ENCODE results near the gene PAFAH1B2.
"Not testable (repeated sequence)": the region's sequence is repeated elsewhere in the genome, so short reads cannot be mapped to it uniquely, and the experiment has no call there.

The PAFAH1B2 gene, protein sequence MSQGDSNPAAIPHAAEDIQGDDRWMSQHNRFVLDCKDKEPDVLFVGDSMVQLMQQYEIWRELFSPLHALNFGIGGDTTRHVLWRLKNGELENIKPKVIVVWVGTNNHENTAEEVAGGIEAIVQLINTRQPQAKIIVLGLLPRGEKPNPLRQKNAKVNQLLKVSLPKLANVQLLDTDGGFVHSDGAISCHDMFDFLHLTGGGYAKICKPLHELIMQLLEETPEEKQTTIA

DNA sequence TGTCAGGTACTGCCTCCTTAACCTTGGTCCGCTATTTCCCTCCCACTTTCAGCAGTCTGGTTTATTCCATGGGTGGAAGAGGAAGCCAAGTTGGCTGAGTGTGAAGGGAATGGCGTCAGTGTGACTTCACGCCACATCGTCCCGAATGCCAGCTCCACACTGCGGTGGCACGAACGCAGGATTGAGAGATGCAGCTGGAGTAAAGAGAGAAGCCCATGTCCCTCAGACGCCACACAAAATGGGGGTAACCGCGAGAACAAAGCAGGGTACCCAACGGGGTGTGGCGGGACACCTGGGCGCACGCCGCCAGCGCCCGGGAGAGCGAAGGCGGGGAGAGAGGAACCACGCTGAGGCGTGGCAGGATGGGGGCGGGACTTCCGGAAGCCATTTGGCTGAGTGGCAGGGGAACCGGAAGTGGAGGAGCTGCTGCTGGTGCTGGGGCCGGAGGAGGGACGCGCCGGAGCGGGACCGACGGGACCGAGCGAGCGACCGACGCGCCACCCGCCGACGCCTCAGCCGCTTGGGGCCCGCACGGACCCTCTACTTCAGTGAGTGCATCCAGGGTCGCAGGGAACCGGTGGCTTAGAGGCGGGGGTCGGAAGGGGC lies at the start of gene PAFAH1B2:
Gene PAFAH1B2, plus strand, starts transcription at position 417 of the 606 bp plus-strand sequence. CDS start 8,161 bp downstream, outside the sequence.
- DNase-seq, result peak; percentile 92

DNA sequence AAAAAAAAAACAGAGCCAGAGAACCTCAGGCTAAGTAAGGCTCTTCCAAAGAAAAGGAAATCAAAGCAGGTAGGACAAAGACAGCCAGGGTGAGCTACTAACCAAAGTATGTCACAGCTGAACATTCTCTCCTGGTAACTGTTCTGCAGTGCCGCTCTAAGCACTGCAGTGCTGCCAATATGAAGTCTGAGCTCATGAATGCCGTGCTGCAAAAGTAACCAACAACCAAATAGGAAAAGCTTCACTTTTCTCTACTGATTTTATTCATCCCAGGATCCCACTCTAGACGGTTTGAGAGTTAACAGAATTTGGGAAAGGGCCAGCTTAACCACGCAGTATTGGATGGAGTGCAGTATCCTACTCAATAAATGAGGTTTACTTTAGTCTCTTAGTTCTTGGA lies 49.3 kb upstream of the PAFAH1B2 start:
- no peak for DNase-seq

DNA sequence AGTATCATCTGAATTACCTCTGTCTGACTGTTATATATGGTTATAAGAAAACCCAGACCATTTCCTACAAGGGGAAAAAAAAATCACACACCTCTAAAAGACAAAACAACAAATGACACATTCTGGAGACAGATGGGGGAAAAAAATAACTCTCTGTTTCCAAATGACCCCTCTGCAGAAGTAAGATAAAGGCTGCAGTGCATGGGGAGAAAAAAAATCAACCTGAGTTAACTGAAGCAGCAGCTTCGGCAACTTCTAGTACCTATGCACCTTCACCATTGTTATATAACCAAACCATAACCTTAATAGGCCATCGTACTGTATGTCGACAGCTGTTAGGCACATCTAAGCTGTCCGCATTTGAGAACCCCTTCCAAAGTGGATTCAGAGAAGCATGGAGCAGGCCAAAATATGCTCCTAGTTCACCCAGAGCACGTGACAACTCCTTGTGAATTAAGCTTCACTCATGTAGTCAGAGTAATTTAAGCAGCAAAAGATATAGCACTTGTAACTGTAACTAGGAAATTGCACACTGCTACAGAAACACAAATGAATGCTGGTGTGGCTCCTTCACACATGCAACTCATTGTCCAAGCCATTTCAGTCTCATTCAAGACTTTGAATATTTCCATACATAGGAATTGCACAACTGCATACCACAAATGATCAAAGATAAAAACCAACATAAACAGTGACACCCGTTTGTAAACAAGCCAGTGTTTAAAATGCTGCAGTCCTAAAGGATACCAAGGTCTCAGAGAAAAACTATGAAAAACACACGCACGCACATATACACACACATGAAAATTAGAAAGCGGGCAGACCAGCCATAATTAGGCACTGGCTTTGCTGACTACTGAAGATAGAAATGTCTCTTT lies 48.6 kb upstream of the PAFAH1B2 start:
- DNase-seq, result peak; percentile 25

DNA sequence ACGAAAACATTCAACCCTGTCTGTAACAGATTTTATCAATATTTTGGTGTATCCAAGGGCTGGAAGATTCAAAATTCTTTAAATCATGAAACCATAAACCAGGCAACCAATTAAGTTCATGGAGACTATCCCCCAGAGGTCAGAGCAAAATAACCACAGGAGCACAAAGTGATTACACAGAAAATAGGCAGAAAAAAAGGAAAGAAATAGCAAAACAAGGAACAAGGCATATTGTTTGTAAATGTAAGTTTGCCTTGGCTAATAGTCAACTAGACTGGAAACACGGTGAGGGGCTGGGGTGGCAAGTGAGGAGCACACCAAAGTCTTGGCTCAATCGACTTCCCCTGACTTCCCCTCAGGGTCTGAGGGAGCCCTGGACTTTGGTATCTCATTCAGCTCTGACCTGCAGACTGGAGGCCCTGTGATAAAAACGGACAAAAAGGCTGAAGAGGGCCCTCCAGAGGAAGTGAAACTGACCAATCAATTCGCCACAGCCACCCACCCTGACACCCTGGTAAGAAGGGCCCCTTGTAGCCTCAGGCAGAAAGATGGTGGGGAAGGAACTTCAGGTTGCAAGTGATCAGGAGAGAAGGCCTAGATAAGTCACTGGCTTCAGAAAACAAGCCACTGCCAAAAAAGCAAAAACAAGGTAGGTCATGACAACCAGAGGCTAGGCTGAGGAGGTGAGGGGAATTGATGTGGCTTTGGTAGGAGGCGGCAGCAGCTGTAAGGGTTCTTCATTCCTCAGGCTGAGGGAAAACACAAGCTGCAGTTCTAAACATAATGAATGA lies 47.7 kb upstream of the PAFAH1B2 start:
- DNase-seq, result peak; percentile 92

DNA sequence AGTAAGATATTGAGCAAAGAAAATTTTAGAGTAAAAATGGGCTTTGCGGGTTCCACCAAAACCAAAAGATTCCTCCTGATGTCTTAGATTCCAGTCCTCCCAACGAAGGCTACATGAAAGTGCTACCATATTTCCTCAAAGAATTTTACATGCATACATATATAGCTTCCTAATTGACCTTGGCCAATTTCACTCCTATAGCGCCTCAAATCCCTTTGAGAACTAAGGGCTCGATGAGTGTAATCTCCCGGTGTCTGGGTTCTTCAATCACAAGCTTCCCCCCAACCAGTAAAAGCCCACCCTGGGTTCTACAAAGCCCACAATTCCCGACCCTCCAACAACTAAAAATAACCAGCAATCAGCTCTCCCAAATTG lies 47.1 kb upstream of the PAFAH1B2 start:
- no peak for DNase-seq

DNA sequence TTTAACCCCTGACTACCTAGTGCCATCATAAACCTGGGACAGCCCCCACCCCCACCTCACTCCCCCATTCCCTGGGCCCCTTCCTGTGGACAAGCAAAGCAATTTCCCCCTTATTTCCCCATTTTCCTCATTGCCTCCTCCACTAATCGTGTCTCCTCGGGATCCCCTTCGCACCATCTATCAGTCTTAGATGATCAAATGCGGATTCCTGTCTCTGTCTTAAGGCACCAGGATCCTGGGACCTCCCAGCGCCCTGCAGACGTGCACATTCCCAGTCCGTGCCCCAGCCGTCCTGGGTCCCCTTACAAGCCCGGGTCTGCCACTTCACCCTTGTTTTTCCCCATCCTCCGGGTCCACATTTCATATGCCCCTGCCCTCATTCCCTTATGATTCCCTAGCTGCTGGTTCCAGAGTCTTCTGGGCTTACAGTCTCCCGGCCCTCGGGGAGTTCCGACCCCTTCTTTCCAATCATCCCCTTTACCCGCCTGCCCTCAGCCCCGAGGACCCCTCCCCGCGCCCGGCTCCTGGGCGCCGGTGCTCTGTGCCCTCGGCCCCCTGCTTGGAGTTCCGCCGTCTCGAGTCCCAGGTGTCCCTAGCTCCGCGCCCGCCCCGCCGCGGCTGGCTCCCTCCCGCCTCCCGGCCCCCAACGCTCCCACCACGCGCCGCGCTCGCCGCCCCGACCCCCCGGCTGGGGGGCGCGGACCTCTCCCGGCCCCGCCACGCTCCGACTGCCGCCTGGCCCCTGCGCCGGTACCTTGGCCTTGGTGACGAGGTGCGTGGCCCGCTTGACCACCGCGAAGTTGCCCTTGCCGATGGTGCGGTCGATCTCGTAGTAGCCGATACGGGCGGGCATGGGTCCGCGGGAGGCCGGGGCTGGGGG lies 46.5 kb upstream of the PAFAH1B2 start:
- DNase-seq, result no peak

DNA sequence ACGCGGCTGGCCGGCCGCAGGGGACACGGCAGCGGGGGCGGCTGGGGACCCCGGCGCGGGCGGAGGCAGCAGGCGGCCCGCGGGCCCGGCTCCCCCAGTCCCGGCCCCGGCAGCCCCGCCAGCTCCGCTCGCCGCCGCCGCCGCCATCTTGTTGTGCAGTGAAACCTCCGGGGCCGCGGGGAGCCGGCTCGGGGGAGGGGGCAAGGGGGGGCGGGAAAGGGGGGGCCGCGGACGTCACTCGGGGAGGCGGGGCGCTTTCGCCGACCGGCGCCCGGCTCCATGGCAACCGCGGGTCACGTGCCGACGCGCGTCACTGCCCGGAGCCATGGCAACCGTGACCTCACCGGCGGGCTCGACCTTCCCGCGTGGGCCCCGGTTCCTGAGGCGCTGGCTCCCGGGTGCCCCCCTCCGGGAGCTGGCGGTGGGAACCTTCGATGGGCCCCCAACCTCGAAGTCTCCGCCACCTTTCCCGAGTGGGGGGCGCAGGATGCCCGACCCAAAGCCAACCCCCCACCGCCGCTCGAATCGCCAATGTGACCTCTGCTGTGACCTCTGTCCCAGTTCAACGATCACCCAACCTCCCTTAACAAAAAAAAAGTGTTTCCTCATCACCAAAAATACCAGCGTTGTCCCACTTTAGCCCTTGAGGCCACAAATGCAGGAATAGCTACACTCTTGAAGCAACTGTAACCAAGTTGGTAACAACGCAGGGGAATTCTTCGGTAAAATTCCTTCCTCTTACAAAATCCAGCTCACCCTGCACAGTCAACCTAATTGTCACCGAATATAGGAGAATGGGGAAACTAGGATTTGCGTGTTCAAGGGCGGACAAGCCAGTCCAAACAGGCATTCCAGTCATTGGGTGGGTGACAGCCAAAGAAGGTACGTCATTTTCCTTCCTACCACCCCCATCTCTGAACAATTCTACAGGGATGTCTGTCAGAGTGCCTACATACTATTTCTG lies 45.5 kb upstream of the PAFAH1B2 start, which contains the start of gene SIK3:
Gene SIK3, minus strand, starts transcription at position 160 of the 964 bp plus-strand sequence. Its CDS starts 13 bp downstream, at position 147.
- peak; percentile 81 for DNase-seq

DNA sequence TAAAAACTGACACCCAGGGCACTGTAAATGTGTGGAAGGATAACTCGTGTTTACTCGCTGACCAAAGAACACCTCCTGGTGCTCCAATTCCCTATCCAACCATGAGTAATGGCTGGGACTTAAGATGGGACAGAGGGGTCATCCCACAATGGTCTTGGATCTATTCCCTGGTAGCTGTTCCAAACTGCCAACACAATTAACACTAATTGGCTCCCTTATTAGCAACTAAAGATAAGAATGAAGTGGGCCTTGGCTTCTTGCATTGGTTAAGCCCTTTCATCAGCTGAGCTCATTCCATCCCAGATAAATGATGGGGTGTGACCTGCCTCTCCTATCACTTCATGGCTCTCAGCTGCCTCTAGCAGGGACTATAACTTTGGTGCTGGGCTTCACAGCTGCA lies 44.4 kb upstream of the PAFAH1B2 start:
- no peak for DNase-seq

DNA sequence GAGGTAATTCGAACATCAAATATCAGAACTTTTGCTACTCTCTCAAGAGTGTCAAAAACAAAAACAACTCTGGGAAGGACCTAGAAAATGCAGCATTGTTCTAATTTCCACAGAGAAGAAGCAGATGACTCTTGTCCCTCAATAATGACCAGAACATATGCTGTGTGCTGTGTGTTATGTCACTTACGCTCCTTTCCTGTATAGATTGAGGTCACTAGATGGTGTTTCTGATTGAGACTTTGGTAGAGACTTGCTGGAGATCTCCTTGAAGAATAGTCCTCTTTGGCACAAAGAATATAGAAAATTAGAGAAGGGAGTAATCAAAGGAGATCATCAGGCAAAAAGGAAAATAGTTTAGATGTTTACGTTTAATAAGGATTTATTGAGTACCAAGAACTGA lies 43.5 kb upstream of the PAFAH1B2 start:
- DNase-seq, result no peak

DNA sequence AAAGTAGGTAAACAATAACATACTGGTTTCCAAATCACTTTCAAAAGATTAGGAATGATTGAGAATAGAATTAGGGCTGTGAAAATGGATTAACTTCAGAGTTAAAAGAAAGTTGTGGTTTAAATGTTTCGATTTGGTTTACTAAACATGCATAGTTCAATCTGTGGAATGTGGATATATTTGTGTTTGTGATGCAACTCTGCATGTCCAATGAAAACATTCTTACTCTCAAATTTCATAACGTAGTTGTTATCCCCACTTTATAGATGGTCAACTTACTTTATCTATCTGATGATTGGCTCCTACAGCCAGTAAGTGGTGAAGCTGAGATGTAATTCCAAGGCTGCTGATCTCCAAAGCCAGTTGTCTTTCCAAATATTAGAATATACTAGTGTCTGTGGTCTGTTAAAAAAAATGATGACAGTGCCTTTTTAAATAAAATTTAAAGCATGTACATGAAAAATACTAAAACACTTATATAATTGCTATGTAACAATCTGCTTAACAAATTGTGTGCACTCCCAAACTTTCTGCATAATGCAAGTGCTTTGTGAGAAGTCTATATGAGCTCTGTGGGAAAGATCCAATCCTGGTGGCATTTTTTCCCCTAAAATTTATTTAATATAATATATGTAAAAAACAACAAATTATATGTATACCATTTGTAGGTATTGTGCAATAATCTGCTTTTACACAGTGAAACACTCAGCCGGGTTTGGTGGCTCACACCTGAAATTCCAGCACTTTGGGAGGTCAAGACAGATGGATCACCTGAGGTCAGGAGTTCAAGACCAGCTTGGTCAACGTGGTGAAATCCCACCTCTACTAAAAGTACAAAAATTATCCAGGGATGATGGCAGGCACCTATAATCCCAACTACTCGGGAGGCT lies 36.1 kb upstream of the PAFAH1B2 start:
- DNase-seq, result no peak

DNA sequence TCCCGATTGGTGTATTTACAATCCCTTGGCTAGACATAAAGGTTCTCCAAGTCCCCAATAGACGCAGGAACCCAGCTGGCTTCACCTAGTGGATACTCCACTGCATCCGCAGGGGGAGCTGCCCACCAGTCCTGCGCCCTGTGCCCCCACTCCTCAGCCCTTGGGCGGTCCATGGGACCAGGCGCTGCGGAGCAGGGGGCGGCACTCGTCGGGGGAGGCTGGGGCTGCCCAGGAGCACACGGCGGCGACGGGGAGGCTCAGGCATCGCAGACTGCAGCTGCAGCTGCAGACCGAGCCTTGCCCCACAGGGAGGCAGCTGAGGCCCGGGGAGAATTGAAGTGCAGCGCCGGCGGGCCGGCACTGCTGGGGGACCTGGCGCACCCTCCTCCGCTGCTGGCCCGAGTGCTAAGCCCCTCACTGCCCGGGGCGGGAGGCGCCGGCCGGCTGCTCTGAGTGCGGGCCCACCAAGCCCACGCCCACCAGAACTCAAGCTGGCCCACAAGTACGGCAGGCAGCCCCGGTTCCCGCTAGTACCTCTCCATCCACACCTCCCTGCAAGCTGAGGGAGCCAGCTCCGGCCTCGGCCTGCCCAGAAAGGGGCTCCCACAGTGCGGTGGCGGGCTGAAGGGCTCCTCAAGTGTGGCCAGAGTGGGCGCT lies 33.7 kb upstream of the PAFAH1B2 start:
- DNase-seq, result no peak

DNA sequence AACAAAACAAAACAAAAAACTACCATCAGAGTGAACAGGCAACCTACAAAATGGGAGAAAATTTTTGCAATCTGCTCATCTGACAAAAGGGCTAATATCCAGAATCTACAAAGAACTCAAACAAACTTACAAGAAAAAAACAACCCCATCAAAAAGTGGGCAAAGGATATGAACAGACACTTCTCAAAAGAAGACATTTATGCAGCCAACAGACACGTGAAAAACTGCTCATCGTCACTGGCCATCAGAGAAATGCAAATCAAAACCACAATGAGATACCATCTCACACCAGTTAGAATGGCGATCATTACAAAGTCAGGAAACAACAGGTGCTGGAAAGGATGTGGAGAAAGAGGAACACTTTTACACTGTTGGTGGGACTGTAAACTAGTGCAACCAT lies 31.6 kb upstream of the PAFAH1B2 start:
- not testable (repeated sequence) for DNase-seq

DNA sequence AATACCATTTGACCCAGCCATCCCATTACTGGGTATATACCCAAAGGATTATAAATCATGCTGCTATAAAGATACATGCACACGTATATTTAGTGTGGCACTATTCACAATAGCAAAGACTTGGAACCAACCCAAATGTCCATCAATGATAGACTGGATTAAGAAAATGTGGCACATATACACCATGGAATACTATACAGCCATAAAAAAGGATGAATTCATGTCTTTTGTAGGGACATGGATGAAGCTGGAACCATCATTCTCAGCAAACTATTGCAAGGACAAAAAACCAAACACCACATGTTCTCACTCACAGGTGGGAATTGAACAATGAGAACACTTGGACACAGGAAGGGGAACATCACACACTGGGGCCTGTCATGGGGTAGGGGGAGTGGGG lies 31.1 kb upstream of the PAFAH1B2 start:
- not testable (repeated sequence) for DNase-seq

DNA sequence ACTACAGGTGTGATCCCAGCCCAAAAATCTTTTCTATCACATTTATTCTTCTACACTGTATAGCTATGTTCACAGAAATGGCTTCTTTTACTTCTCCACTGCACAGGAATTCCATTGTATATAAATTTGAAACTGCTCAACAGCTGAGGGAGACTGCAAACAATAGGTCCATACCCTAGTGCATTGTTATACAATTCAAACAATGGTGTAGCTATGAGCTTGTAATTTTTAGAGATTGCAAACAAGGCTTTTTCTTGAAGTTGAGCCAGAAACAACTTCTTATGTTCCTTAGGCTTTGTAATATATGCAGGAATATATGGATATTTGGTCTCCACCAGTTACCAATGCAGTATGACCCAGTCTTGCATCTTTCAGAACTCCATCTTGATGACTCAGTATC lies 26.4 kb upstream of the PAFAH1B2 start:
- DNase-seq, result no peak

DNA sequence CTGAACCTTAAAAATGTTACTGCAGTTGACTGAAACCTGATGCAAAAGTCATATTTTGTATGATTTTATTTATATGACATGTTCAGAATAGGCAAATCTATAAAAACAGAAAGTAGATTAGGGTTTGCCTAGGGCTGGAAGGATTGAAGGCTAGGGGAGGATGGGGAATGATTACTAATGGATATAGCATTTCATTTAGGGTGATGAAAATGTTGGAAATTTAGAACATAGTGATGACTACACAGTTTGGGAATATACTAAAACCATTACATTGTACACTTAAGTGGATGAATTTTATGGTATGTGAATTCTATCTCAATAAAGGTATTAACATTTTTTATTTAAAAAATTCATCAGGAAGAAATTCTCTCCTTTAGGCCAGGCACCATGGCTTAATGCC lies 22.9 kb upstream of the PAFAH1B2 start:
- DNase-seq, result no peak

DNA sequence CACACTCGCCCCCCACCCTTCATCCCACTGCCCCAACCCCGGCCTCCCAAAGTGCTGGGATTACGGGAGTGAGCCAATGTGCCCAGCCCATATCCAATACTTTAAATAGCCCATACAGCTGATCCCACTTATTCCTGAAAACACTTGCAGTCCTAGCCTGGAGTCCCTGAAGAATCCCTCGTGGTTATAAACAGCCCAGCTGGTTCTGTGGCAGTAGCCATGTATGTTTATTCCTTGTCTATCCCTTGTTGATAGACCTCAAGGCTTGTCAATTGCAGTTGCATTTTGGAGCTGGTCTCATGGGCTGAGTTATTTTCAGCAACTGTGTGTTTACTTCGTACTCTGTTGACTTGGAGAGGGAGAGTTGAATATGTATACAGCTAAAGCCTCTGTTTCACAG lies 21.5 kb upstream of the PAFAH1B2 start:
- DNase-seq, result no peak

DNA sequence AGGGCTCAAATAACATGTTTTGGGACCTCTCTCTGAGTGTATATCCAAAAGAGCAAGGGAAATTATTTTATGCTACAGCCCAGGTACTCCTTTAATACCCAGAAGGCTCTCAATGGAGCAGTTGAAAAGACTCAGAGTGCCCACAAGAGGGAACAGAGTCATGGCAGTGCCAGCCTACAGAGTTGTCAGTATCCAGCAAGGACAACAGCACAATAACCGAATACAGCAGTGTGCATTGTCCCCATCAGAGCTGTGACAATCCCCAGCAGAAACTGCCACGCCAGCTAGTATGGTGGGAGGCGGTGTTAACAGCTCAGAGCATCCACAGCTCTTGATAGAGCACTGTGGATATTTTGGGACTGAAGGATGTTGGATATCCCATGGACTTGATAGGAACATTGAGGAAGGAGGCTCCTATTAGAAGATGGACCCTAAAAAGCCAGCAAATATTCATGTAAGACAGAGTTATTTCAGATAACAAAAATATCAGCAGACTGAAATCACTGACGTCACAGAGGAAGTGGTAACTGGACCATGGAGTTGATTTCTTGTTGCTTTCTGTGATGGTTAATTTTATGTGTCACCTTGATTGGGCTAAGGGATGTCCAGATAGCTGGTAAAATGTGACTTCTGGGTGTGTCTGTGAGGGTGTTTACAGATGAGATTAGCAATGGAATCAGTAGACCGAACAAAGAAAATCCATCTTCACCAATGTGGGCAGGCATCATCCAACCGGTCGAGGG lies 17.7 kb upstream of the PAFAH1B2 start:
- DNase-seq, result no peak

DNA sequence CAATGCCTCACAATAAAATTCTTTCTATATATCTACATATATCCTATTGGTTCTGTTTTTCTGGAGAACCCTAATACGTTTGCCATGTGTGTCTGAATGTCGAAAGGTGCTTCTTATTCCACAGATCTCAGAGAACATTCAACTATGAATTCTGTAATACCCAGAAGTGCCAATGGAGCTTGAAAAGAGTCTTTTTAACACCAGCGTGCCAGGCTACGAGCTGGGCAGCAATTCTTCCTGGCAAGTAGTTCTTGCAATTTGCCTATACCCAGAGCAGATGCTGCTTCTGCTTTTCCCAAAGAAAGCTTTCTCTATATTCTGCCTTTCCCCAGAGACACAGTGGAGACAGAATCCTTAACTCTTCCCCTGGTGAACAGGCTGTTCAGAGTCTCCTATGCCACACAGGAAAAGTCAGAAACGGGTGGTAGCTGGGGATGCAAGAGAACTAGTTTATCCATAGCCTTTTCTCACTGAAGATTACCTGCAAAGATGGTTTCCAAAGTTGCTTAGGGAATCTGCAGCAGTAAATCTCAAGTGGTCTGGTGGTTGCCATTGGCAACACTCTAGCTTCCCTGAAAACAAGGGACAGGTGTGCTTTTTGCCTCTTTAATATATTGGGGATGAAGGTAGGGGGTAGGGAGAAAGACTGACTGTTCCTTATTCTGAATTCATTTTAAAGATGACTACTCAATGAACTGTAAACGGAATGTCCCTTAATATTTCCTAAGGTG lies 16.8 kb upstream of the PAFAH1B2 start:
- DNase-seq, result no peak
